ENCODE results near the gene DLG4. TPM values are rescaled to one million over a fixed set of nuclear protein-coding genes. Genes with fewer than 3 reads are reported as not detected.

The DLG4 gene
- total RNA-seq, 3 donors from 2014 or later (not counting 1 experiment from before 2014, with no cell fraction given) = 6.7 to 11.2 (median 8.6) TPM

- 97% methylated on average over 10 of the region's 10 CpGs for WGBS (ENCODE audit: insufficient coverage)
- TF ChIP-seq CTCF (IDR thresholded peaks at IDR 0.05) = no peak
- DNase-seq = no peak
- intact Hi-C loops (cut with micrococcal nuclease) = no loop called here
- Histone ChIP-seq H3K27me3 (ENCODE audit: control insufficient read depth, insufficient read depth, low read length) (no peaks in the 10 kb centered on the region), H3K9me3 (ENCODE audit: control insufficient read depth, insufficient read depth, low read length) (no peaks in the 10 kb centered on the region), H3K27ac (ENCODE audit: low read length) (no peak overlapping the region), H3K36me3 (ENCODE audit: control insufficient read depth, insufficient read depth, low read length) (peaks cover 64% of the 10 kb centered on the region), H3K4me3 (ENCODE audit: low read length) (no peak overlapping the region), H3K4me1 (ENCODE audit: control insufficient read depth, insufficient read depth, low read length) (peaks cover 19% of the 10 kb centered on the region)
- Mint-ChIP-seq H3K27me3 (ENCODE audit: low read depth in 2 of 2) (no peaks in the 10 kb centered on the region), H3K4me1 (peaks cover 19 to 23% of the 10 kb centered on the region in 2 donors), H3K4me3 (no peak overlapping the region), H3K36me3 (no peaks in the 10 kb centered on the region), H3K9me3 (no peaks in the 10 kb centered on the region), H3K27ac (peak overlapping the region in 1 of 2 donors; percentile 8)
- no peak for ATAC-seq
Observed at GRCh38 chr17:7224110-7224509, 4.5 kb upstream of the DLG4 start.

- Histone ChIP-seq H3K4me1 (ENCODE audit: control insufficient read depth, insufficient read depth, low read length) (peaks cover 24% of the 10 kb centered on the region), H3K36me3 (ENCODE audit: control insufficient read depth, insufficient read depth, low read length) (peaks cover 57% of the 10 kb centered on the region), H3K4me3 (ENCODE audit: low read length) (no peak overlapping the region), H3K9me3 (ENCODE audit: control insufficient read depth, insufficient read depth, low read length) (no peaks in the 10 kb centered on the region), H3K27ac (ENCODE audit: low read length) (no peak overlapping the region), H3K27me3 (ENCODE audit: control insufficient read depth, insufficient read depth, low read length) (no peaks in the 10 kb centered on the region)
- DNase-seq (no peak), ATAC-seq (no peak)
- 95% methylated on average over 4 of the region's 4 CpGs for WGBS (ENCODE audit: insufficient coverage)
- Mint-ChIP-seq H3K27me3 (ENCODE audit: low read depth in 2 of 2) (no peaks in the 10 kb centered on the region), H3K36me3 (no peaks in the 10 kb centered on the region), H3K4me3 (no peak overlapping the region), H3K9me3 (no peaks in the 10 kb centered on the region), H3K4me1 (peaks cover 19 to 29% of the 10 kb centered on the region in 2 donors), H3K27ac (peak overlapping the region in 1 of 2 donors; percentile 8)
- no peak for TF ChIP-seq CTCF (IDR thresholded peaks at IDR 0.05)
- intact Hi-C loops (cut with micrococcal nuclease) = no loop called here
Observed at GRCh38 chr17:7223375-7223774, 3.7 kb upstream of the DLG4 start.

GRCh38 chr17:7222972-7223292 lies 3.3 kb upstream of the DLG4 start:
- Histone ChIP-seq H3K36me3 (ENCODE audit: control insufficient read depth, insufficient read depth, low read length) (peaks cover 53% of the 10 kb centered on the region), H3K4me3 (ENCODE audit: low read length) (no peak overlapping the region), H3K27ac (ENCODE audit: low read length) (no peak overlapping the region), H3K9me3 (ENCODE audit: control insufficient read depth, insufficient read depth, low read length) (no peaks in the 10 kb centered on the region), H3K4me1 (ENCODE audit: control insufficient read depth, insufficient read depth, low read length) (peaks cover 28% of the 10 kb centered on the region), H3K27me3 (ENCODE audit: control insufficient read depth, insufficient read depth, low read length) (no peaks in the 10 kb centered on the region)
- H3K4me1 Mint-ChIP-seq = peaks cover 19 to 32% of the 10 kb centered on the region in 2 donors
- H3K9me3 Mint-ChIP-seq = no peaks in the 10 kb centered on the region
- intact Hi-C loops (cut with micrococcal nuclease) = no loop called here
- no peak overlapping the region for H3K27ac Mint-ChIP-seq
- H3K36me3 Mint-ChIP-seq = no peaks in the 10 kb centered on the region
- DNase-seq = no peak
- no peak for ATAC-seq
- H3K4me3 Mint-ChIP-seq = no peak overlapping the region
- H3K27me3 Mint-ChIP-seq (ENCODE audit: low read depth in 2 of 2) = no peaks in the 10 kb centered on the region
- WGBS (ENCODE audit: insufficient coverage) = 92% methylated on average over 7 of the region's 7 CpGs
- TF ChIP-seq CTCF (IDR thresholded peaks at IDR 0.05) = no peak

All from natural killer cell (primary cell).